HG03064 (cell line): ENCODE results near the gene PLEKHJ1.

Experiments used
- ATAC-seq: cut with Tn5 transposase; IDR thresholded peaks from one replicate; pipeline ENCODE4 v1.9.1; 2021; ENCODE audit warnings: low read depth; ENCODE audit not compliant: unreplicated experiment

Gene PLEKHJ1

GRCh38 chr19:2270423-2271233 is 34.5 kb upstream of the PLEKHJ1 start:
- ATAC-seq: no peak

- no peak for ATAC-seq
Observed at GRCh38 chr19:2270157-2270422, 34.0 kb upstream of the PLEKHJ1 start.

- ATAC-seq: peak; percentile 37
Observed at GRCh38 chr19:2269244-2270156, 33.4 kb upstream of the PLEKHJ1 start.

- no peak for ATAC-seq
Observed at GRCh38 chr19:2268861-2269243, 32.7 kb upstream of the PLEKHJ1 start.

- ATAC-seq: no peak
Observed at GRCh38 chr19:2268480-2268830, 32.3 kb upstream of the PLEKHJ1 start.

GRCh38 chr19:2266183-2266993 is 30.3 kb upstream of the PLEKHJ1 start:
- ATAC-seq: no peak

GRCh38 chr19:2261438-2262172 is 25.5 kb upstream of the PLEKHJ1 start:
- ATAC-seq: no peak

- ATAC-seq: no peak
Observed at GRCh38 chr19:2260341-2260805, 24.2 kb upstream of the PLEKHJ1 start.

- no peak for ATAC-seq
Observed at GRCh38 chr19:2259336-2259735, 23.2 kb upstream of the PLEKHJ1 start.

- no peak for ATAC-seq
Observed at GRCh38 chr19:2255982-2256685, 20.0 kb upstream of the PLEKHJ1 start, which contains the start of gene JSRP1. Gene JSRP1 (minus strand): TSS chr19:2256417. CDS start chr19:2255314, 1,103 bp downstream.

- no peak for ATAC-seq
Observed at GRCh38 chr19:2255112-2255845, 19.1 kb upstream of the PLEKHJ1 start.

- no peak for ATAC-seq
Observed at GRCh38 chr19:2254064-2254872, 18.1 kb upstream of the PLEKHJ1 start.

- ATAC-seq: no peak
Observed at GRCh38 chr19:2253106-2254063, 17.3 kb upstream of the PLEKHJ1 start.

- ATAC-seq: no peak
Observed at GRCh38 chr19:2252797-2253105, 16.6 kb upstream of the PLEKHJ1 start.

- no peak for ATAC-seq
Observed at GRCh38 chr19:2252055-2252796, 16.1 kb upstream of the PLEKHJ1 start.
